Measurements from ENCODE around the gene TTC21A.

DNA sequence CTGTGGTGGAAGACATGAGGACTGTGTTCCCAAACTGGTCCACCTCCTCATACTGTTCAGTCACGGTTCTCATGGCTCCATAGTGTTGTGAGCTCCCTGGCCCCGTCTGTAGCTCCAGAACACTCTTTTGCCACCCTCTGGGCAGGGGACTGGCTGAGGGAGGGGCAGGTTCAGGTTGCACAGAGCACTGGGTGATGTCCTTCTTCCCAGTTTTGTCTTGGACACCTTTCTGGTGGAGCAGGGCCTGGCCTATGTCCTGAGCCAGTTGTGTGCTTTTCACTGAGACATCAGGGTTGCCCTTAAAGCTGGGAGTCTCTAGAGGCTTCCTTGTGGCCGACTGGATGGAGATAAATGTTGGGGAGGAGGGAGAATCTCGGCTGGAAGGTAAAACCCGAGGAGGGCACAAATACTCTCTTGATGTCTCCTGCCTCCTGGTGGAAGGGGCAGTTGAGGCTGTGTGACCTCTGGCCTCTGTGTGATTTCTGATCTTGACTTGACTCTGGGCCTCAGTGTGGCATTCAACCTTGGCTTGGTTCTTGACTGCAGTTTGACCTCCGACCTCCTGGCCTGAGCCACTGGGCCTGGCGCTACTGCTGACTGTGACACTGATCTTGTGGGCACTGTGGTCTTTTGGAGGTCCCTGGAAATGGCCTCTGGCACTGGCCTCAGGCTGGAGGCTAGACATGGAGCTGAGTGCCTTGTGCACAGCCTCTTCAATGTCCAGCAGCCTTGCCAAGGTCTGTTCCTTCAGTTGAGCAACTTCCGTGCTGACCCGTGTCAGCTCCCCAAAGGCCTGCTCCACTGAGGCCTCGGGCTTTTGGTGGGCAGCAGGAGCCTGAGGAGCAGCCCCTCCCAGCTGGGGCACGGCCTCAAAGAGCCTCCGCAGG is 76.8 kb downstream of the TTC21A start:
- TF ChIP-seq, protein P1, sequence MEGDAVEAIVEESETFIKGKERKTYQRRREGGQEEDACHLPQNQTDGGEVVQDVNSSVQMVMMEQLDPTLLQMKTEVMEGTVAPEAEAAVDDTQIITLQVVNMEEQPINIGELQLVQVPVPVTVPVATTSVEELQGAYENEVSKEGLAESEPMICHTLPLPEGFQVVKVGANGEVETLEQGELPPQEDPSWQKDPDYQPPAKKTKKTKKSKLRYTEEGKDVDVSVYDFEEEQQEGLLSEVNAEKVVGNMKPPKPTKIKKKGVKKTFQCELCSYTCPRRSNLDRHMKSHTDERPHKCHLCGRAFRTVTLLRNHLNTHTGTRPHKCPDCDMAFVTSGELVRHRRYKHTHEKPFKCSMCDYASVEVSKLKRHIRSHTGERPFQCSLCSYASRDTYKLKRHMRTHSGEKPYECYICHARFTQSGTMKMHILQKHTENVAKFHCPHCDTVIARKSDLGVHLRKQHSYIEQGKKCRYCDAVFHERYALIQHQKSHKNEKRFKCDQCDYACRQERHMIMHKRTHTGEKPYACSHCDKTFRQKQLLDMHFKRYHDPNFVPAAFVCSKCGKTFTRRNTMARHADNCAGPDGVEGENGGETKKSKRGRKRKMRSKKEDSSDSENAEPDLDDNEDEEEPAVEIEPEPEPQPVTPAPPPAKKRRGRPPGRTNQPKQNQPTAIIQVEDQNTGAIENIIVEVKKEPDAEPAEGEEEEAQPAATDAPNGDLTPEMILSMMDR (IDR thresholded peaks at IDR 0.05; ENCODE audit: borderline replicate concordance, extremely low read depth, low read length, poor library complexity, severe bottlenecking) = no peak
- no peak for TF ChIP-seq EZH2 (IDR thresholded peaks at IDR 0.05; ENCODE audit: borderline replicate concordance, low read depth, low read length, severe bottlenecking)
